ENCODE measurements around the gene SCN4A.
"Not testable (repeated sequence)": the region's sequence is repeated elsewhere in the genome, so short reads cannot be mapped to it uniquely, and the experiment has no call there.

GRCh38 chr17:63920050-63920449 is 52.7 kb downstream of the SCN4A start:
- TF ChIP-seq CTCF (conservative IDR thresholded peaks at IDR 0.05); EZH2 (IDR thresholded peaks at IDR 0.05; ENCODE audit: low read depth): not testable (repeated sequence)

All from PC-9 (cell line).